ENCODE results near the gene MED12L. TPM values are rescaled to one million over a fixed set of nuclear protein-coding genes. Genes with fewer than 3 reads are reported as not detected.

The MED12L gene
- total RNA-seq, 1 experiment from 2014 or later: 6.4 TPM

GRCh38 chr3:151058740-151059139, 26.7 kb upstream of the MED12L start (continued):
- TF ChIP-seq ZNF274 (IDR thresholded peaks at IDR 0.05; ENCODE audit: low read depth, low read length) (no peak), SIN3A (IDR thresholded peaks at IDR 0.05; ENCODE audit: low read depth) (no peak), ZBTB33 (IDR thresholded peaks at IDR 0.05; ENCODE audit: extremely low read depth, insufficient replicate concordance, low read length) (no peak), YY1 (IDR thresholded peaks at IDR 0.05; ENCODE audit: extremely low read depth, insufficient replicate concordance, low read depth, low read length) (no peak), SP1 (IDR thresholded peaks at IDR 0.05; ENCODE audit: low read depth) (no peak), RAD21 (IDR thresholded peaks at IDR 0.05; ENCODE audit: low read depth) (no peak), SRF (IDR thresholded peaks at IDR 0.05; ENCODE audit: low read depth) (no peak), MAX (IDR thresholded peaks at IDR 0.05) (no peak)

GRCh38 chr3:151062611-151063010, 22.9 kb upstream of the MED12L start:
- Histone ChIP-seq H3K9ac (ENCODE audit: low read length) (no peak overlapping the region), H2AFZ (ENCODE audit: low read depth, low read length, poor library complexity, severe bottlenecking) (no peak overlapping the region), H3K4me2 (ENCODE audit: low read length) (no peak overlapping the region), H3K79me2 (ENCODE audit: insufficient read depth, low read length) (no peaks in the 10 kb centered on the region), H3K27me3 (ENCODE audit: insufficient read depth, low read length) (no peaks in the 10 kb centered on the region), H3K27ac (ENCODE audit: low read depth, low read length) (no peak overlapping the region), H4K20me1 (ENCODE audit: insufficient read depth) (no peaks in the 10 kb centered on the region), H3K4me3 (replicated peaks in 1 of 2; ENCODE audit: low read depth in 1 of 2, low read length in 2 of 2) (no peak overlapping the region), H3K9me2 (ENCODE audit: insufficient read depth) (no peaks in the 10 kb centered on the region), H3K36me3 (ENCODE audit: control insufficient read depth in 1 of 2, insufficient read depth in 2 of 2, low read length in 2 of 2) (no peaks in the 10 kb centered on the region), H3K9me3 (ENCODE audit: control insufficient read depth in 1 of 2, insufficient read depth in 1 of 2, low read depth in 1 of 2, low read length in 2 of 2) (no peaks in the 10 kb centered on the region), H3K4me1 (ENCODE audit: control insufficient read depth in 1 of 2, insufficient read depth in 2 of 2, low read length in 2 of 2) (no peaks in the 10 kb centered on the region)
- CTCF ChIA-PET: no interaction called here
- ATAC-seq: no peak
- intact Hi-C loops (cut with micrococcal nuclease): no loop called here
- TF ChIP-seq FOSL1 (IDR thresholded peaks at IDR 0.05; ENCODE audit: low read depth): no peak
- no peak for TF ChIP-seq TCF7L2 (IDR thresholded peaks at IDR 0.05; ENCODE audit: borderline replicate concordance, extremely low read depth, insufficient read depth, insufficient read length)
- TF ChIP-seq YY1 (IDR thresholded peaks at IDR 0.05; ENCODE audit: extremely low read depth, insufficient replicate concordance, low read depth, low read length): no peak
- TF ChIP-seq ATF3 (IDR thresholded peaks at IDR 0.05): no peak
- no peak for TF ChIP-seq SIN3A (IDR thresholded peaks at IDR 0.05; ENCODE audit: low read depth)
- TF ChIP-seq JUND (IDR thresholded peaks at IDR 0.05): no peak
- no peak for TF ChIP-seq MAX (IDR thresholded peaks at IDR 0.05)
- no peak for TF ChIP-seq ZBTB33 (IDR thresholded peaks at IDR 0.05; ENCODE audit: extremely low read depth, insufficient replicate concordance, low read length)
- TF ChIP-seq SRF (IDR thresholded peaks at IDR 0.05; ENCODE audit: low read depth): no peak
- no peak for TF ChIP-seq SP1 (IDR thresholded peaks at IDR 0.05; ENCODE audit: low read depth)
- TF ChIP-seq CBX3 (IDR thresholded peaks at IDR 0.05; ENCODE audit: low read depth): no peak
- no peak for TF ChIP-seq CTCF (IDR thresholded peaks at IDR 0.05 in 2 of 3, conservative IDR thresholded peaks at IDR 0.05 in 1 of 3; ENCODE audit: borderline replicate concordance in 1 of 3, insufficient read depth in 1 of 3, low read depth in 2 of 3, low read length in 2 of 3)
- TF ChIP-seq EZH2 (IDR thresholded peaks at IDR 0.05): no peak
- RAD21 ChIA-PET (ENCODE audit: low non-redundant PET in 1 of 2, low total read pairs in 2 of 2, uncharacterized antibody in 2 of 2, unreplicated experiment in 2 of 2): no interaction called here
- BruUV-seq (replicated peaks): no TSS peak
- no peak for DNase-seq (ENCODE audit: low read depth, low spot score)
- POLR2A ChIA-PET: no interaction called here
